K562 treated with DMSO at 1 percent for 4 hours (cell line): Measurements from ENCODE around the gene CSRP2. TPM values are rescaled to one million over a fixed set of nuclear protein-coding genes. Genes with fewer than 3 reads are reported as not detected.

ENCODE experiments used
- total RNA-seq: library from RNA; unstranded; fragments of 300-600 nt; gene quantifications from 2 replicates; pipeline ENCODE4 v1.2.3, GENCODE V29; 2022; ENCODE audit not compliant: insufficient read depth

Gene CSRP2
- 1.6 TPM in 1 of 2 replicates, not detected in the other for total RNA-seq

DNA sequence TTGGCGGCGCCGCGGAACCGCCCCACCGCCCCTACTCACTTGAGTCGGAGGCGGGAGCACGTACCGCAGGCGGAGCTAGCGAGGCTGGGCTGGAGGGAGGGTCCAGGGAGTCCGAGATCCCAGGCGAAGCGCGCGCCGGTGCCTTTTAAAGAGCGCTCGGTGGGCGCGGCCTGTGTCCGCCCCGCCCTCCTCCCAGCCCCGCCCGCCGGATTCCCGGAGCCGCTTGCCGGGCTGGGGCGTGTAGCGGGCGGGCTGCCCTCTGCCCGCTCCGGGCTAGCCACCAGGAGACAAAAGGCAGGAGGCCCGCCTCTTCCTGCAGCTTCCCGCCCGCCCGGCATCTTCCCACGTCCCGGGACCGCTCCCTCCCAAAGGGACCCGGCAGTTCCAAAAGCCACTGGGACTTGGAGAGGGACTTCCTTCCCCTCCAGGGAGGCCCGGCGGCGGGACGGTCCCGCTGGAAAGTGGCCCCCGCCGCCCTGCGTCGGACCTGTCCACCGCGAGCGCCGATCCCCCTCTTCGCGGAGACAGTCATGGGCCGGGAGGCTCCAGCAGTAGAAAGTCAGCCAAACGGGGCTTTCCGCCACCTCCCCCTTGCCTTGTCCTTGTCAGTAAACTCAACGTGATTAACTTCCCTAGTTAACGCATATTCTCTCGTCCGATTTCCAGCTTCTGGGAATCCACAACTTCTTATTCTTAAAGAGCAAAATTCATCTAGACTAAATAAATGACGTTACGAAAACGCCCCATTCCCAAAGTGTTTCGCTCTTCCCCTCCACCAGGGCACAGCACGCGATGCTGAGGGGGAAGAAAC lies at the start of gene CSRP2:
Gene CSRP2 (minus strand): TSS at position 121 of the 811 bp plus-strand sequence. CDS start 12,759 bp downstream, outside the sequence.

Other genes starting within 250 kb of the CSRP2 start
- gene ZDHHC17, start 114.9 kb downstream of the CSRP2 start, total RNA-seq = 8.0 and 16.9 TPM in 2 replicates
- 5.7 and 5.8 TPM in 2 replicates for gene E2F7, start 186.6 kb upstream of the CSRP2 start, total RNA-seq